Measurements from ENCODE around the gene ERMAP. TPM values are rescaled to one million over a fixed set of nuclear protein-coding genes. Genes with fewer than 3 reads are reported as not detected.

ERMAP gene
- total and polyA plus RNA-seq, 9 of the 15 experiments (the other 6 are each of a cell fraction or from before 2014, with no cell fraction given), result 8.0 to 31.4 (median 22.5) TPM

GRCh38 chr1:42851960-42852607 is 35.2 kb downstream of the ERMAP start:
- TF ChIP-seq HMGN3 (IDR thresholded peaks at IDR 0.05; ENCODE audit: borderline replicate concordance, extremely low read depth, insufficient read length, low read depth, low read length) (no peak), CXXC5 (CRISPR knock-in tag; IDR thresholded peaks at IDR 0.05) (no peak), ARID2 (IDR thresholded peaks at IDR 0.05) (no peak), HDAC2 (IDR thresholded peaks at IDR 0.05) (no peak), HDGF (IDR thresholded peaks at IDR 0.05) (no peak), ELF1 (tag; IDR thresholded peaks at IDR 0.05) (no peak), DDX20 (tag; IDR thresholded peaks at IDR 0.05; ENCODE audit: low read depth) (no peak), PURB (CRISPR knock-in tag; IDR thresholded peaks at IDR 0.05; ENCODE audit: low read depth) (no peak), DPF2 (IDR thresholded peaks at IDR 0.05) (no peak), ZBTB7A (IDR thresholded peaks at IDR 0.05; ENCODE audit: borderline replicate concordance, control insufficient read depth, low read depth, low read length) (no peak), MTA1 (IDR thresholded peaks at IDR 0.05; ENCODE audit: borderline replicate concordance) (no peak), NBN (IDR thresholded peaks at IDR 0.05; ENCODE audit: low read depth) (no peak), PATZ1 (CRISPR knock-in tag; IDR thresholded peaks at IDR 0.05; ENCODE audit: borderline replicate concordance) (no peak)
- H3K36me3 ChIP-seq (ENCODE audit: control insufficient read depth, insufficient read depth, low read length), result peaks cover 36% of the 10 kb centered on the region; the same call in 2 of the 3 replicates
- H4K20me1 ChIP-seq (replicated peaks; ENCODE audit: control insufficient read depth, insufficient read depth, low read length), result no peaks in the 10 kb centered on the region
- intact Hi-C loops (cut with micrococcal nuclease), result no loop called here
- no peaks in the 10 kb centered on the region for H3K27me3 ChIP-seq (ENCODE audit: control insufficient read depth in 2 of 2, insufficient read depth in 2 of 2, low read length in 2 of 2)
- H3K9me1 ChIP-seq (ENCODE audit: control insufficient read depth, insufficient read depth, low read length), result no peaks in the 10 kb centered on the region
- H3K9me3 ChIP-seq (replicated peaks; ENCODE audit: control insufficient read depth, insufficient read depth, low read depth, low read length), result peaks cover 5% of the 10 kb centered on the region
- H3K79me2 ChIP-seq (ENCODE audit: control insufficient read depth, insufficient read depth, low read length), result peaks cover 14% of the 10 kb centered on the region
- H3K4me3 ChIP-seq, result no peak overlapping the region
- in situ Hi-C loops (cut with MboI), result no loop called here
- WGBS (ENCODE audit: insufficient coverage, low coverage, missing lambda C conversion rate), result 43% methylated on average over 2 of the region's 2 CpGs
- no peak overlapping the region for H3K4me2 ChIP-seq (ENCODE audit: insufficient read depth, low read length)
- ChIA-PET CTCF (ENCODE audit: low intra/inter-chr PET ratio) (no interaction called here), POLR2A (interaction anchor here (0.9 to 1.4 kb wide), 2 partner anchors 11 to 21 kb away, joined by 3 to 4 read pairs; no protein-coding TSS in a partner anchor)
- ATAC-seq (no peak), FAIRE-seq (no peak), DNase-seq (ENCODE audit: extremely low read depth in 1 of 4, low spot score in 3 of 4) (no peak)
- H2AFZ ChIP-seq (ENCODE audit: low read depth, low read length), result no peak overlapping the region
- no peak overlapping the region for H3K9ac ChIP-seq (ENCODE audit: insufficient read depth in 1 of 2, low read depth in 2 of 2, low read length in 2 of 2)
- H3K4me1 ChIP-seq (replicated peaks in 1 of 2; ENCODE audit: control insufficient read depth in 2 of 2, insufficient read depth in 2 of 2, low read length in 2 of 2), result peaks cover 11 to 12% of the 10 kb centered on the region in 2 experiments
- H3K27ac ChIP-seq (ENCODE audit: extremely low read depth, low read depth, low read length), result no peak overlapping the region
- no TSS peak for BruUV-seq (replicated peaks)

Data from K562 (cell line).